Measurements from ENCODE around the gene MLLT11.
"Not testable (repeated sequence)": the region's sequence is repeated elsewhere in the genome, so short reads cannot be mapped to it uniquely, and the experiment has no call there.

MLLT11 gene

DNA sequence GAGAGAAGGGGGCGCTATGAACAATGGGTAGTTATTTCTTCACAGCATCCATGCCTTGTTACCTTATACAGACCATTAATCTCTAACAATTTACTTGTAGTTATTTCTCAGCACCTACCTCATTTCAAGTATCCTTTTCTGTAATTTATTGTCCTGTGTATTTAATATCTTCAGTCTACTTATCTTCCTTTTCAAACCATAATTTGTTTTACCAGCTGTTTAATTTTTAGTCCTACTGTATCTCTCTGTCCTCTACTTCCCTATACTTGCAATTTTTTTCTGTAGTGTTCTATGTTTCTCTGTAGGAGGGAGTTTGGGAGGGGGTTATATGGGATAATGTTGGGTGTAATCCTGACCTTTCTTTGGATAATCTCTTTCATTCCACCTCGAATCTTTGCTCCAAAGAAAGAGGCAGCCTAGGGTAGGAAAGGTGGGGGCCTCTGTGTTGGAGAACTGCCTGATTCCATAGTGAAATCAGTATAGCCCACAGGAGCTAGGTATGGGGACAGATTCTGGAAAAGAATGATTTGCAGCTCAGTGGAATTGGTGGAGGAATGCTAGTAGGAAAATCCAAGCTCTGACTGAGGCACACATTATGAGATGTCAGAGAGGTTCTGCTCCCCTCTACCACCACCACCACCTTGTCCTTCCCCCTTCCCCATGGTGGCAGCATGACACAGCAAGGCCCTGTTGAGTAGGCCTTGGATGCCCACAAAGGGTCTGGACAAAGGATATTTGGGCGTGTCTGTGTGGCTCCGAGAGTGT is 642 bp downstream of the MLLT11 start:
- Histone ChIP-seq H3K4me1 (ENCODE audit: control insufficient read depth, insufficient read depth, low read length) (peaks cover 7% of the 10 kb centered on the region), H3K4me3 (ENCODE audit: low read length) (peak overlapping the region; percentile 94), H3K36me3 (ENCODE audit: control insufficient read depth, insufficient read depth, low read length) (no peaks in the 10 kb centered on the region), H3K9ac (ENCODE audit: low read length) (no peak overlapping the region), H3K27ac (ENCODE audit: low read depth, low read length) (peak overlapping the region; percentile 41), H3K27me3 (ENCODE audit: control insufficient read depth, insufficient read depth, low read length) (no peaks in the 10 kb centered on the region)

- Histone ChIP-seq H3K27ac (ENCODE audit: low read depth, low read length) (no peak overlapping the region), H3K9ac (ENCODE audit: low read length) (no peak overlapping the region), H3K36me3 (ENCODE audit: control insufficient read depth, insufficient read depth, low read length) (no peaks in the 10 kb centered on the region), H3K27me3 (ENCODE audit: control insufficient read depth, insufficient read depth, low read length) (no peaks in the 10 kb centered on the region), H3K4me3 (ENCODE audit: low read length) (no peak overlapping the region), H3K4me1 (ENCODE audit: control insufficient read depth, insufficient read depth, low read length) (peaks cover 7% of the 10 kb centered on the region)
Measured at GRCh38 chr1:151061704-151062103, 1.5 kb downstream of the MLLT11 start.

GRCh38 chr1:151062741-151063371 is 2.7 kb downstream of the MLLT11 start:
- no peak overlapping the region for H3K9ac ChIP-seq (ENCODE audit: low read length)
- no peak overlapping the region for H3K4me3 ChIP-seq (ENCODE audit: low read length)
- no peaks in the 10 kb centered on the region for H3K36me3 ChIP-seq (ENCODE audit: control insufficient read depth, insufficient read depth, low read length)
- no peak overlapping the region for H3K27ac ChIP-seq (ENCODE audit: low read depth, low read length)
- H3K4me1 ChIP-seq (ENCODE audit: control insufficient read depth, insufficient read depth, low read length) = peaks cover 7% of the 10 kb centered on the region
- H3K27me3 ChIP-seq (ENCODE audit: control insufficient read depth, insufficient read depth, low read length) = no peaks in the 10 kb centered on the region

- no peaks in the 10 kb centered on the region for H3K4me1 ChIP-seq (ENCODE audit: control insufficient read depth, insufficient read depth, low read length)
- no peaks in the 10 kb centered on the region for H3K36me3 ChIP-seq (ENCODE audit: control insufficient read depth, insufficient read depth, low read length)
- H3K27me3 ChIP-seq (ENCODE audit: control insufficient read depth, insufficient read depth, low read length) = no peaks in the 10 kb centered on the region
- no peak overlapping the region for H3K4me3 ChIP-seq (ENCODE audit: low read length)
- H3K9ac ChIP-seq (ENCODE audit: low read length) = no peak overlapping the region
- H3K27ac ChIP-seq (ENCODE audit: low read depth, low read length) = no peak overlapping the region
Measured at GRCh38 chr1:151065089-151065645, 5.0 kb downstream of the MLLT11 start.

DNA sequence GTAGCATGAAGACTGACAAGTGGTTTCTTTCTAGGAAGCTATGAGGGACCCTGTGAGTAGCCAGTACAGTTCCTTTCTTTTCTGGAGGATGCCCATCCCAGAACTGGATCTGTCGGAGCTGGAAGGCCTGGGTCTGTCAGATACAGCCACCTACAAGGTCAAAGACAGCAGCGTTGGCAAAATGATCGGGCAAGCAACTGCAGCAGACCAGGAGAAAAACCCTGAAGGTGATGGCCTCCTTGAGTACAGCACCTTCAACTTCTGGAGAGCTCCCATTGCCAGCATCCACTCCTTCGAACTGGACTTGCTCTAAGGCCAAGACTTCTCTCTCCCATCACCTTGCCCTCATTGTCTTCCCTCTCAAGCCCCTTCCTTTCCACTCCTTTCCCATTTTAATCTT is 7.0 kb downstream of the MLLT11 start:
- Histone ChIP-seq H3K36me3 (ENCODE audit: control insufficient read depth, insufficient read depth, low read length) (no peaks in the 10 kb centered on the region), H3K27me3 (ENCODE audit: control insufficient read depth, insufficient read depth, low read length) (no peaks in the 10 kb centered on the region)

GRCh38 chr1:151069103-151069486 is 8.9 kb downstream of the MLLT11 start:
- Histone ChIP-seq H3K27ac (ENCODE audit: low read depth, low read length) (peak overlapping the region; percentile 100), H3K4me3 (ENCODE audit: low read length) (no peak overlapping the region), H3K9ac (ENCODE audit: low read length) (no peak overlapping the region), H3K4me1 (ENCODE audit: control insufficient read depth, insufficient read depth, low read length) (no peaks in the 10 kb centered on the region), H3K27me3 (ENCODE audit: control insufficient read depth, insufficient read depth, low read length) (no peaks in the 10 kb centered on the region), H3K36me3 (ENCODE audit: control insufficient read depth, insufficient read depth, low read length) (no peaks in the 10 kb centered on the region)

More for the DNA sequence above, 7.0 kb downstream of the MLLT11 start:
- H3K4me1 ChIP-seq (ENCODE audit: control insufficient read depth, insufficient read depth, low read length) = no peaks in the 10 kb centered on the region
- no peak overlapping the region for H3K9ac ChIP-seq (ENCODE audit: low read length)
- H3K4me3 ChIP-seq (ENCODE audit: low read length) = no peak overlapping the region
- no peak overlapping the region for H3K27ac ChIP-seq (ENCODE audit: low read depth, low read length)

DNA sequence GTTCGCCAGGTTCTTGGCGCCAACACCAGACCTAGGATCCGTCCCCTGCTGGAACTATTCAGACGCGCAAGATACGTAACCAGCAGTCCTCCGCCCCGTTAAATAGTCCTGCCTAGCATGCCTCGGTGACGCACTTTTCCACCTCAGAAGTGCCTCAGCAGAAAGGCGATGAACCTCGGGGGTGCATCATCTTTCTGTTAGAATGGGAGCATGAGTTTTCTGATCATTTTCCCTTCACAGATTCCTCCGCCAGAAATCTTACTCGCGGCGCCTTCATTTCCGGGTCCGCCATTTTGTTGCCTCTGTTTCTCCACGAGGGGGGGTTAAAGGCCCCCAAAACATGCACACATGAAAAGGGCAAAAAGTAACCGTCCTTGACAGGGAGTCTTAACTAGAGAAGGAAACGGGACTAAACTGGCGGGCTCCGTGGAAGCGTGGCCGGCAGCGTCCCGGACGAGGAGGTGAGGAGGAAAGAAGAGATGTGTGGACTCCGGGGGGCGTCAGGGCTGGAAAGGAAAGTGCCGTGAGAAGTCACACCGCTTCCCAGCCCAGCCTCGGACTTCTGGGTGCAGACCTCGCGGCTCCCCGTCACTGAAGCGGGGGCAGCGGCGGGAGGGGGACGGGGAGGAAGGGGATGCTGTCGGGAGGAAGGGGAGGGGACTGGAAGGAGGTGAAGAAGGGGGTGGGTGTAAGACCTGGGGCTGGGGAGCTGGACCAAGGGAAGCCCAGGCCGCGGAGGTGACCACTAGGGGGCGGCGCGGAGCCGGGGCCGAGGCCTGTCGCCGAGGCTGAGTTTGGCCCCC is 10.5 kb downstream of the MLLT11 start, which contains the start of gene GABPB2:
TSS of gene GABPB2 (plus strand) at position 288 of the 803 bp plus-strand sequence. CDS start 17,429 bp downstream, outside the sequence.
- no peaks in the 10 kb centered on the region for H3K36me3 ChIP-seq (ENCODE audit: control insufficient read depth, insufficient read depth, low read length)
- no peaks in the 10 kb centered on the region for H3K4me1 ChIP-seq (ENCODE audit: control insufficient read depth, insufficient read depth, low read length)
- peak within 1 kb of the TSS; percentile 100 for H3K27ac ChIP-seq (ENCODE audit: low read depth, low read length)
- H3K4me3 ChIP-seq (ENCODE audit: low read length) = peak within 1 kb of the TSS; percentile 97
- peak within 1 kb of the TSS; percentile 100 for H3K9ac ChIP-seq (ENCODE audit: low read length)
- H3K27me3 ChIP-seq (ENCODE audit: control insufficient read depth, insufficient read depth, low read length) = no peaks in the 10 kb centered on the region

GRCh38 chr1:151072224-151072623 is 12.0 kb downstream of the MLLT11 start:
- Histone ChIP-seq H3K4me3 (ENCODE audit: low read length) (no peak overlapping the region), H3K27ac (ENCODE audit: low read depth, low read length) (no peak overlapping the region), H3K36me3 (ENCODE audit: control insufficient read depth, insufficient read depth, low read length) (no peaks in the 10 kb centered on the region), H3K4me1 (ENCODE audit: control insufficient read depth, insufficient read depth, low read length) (no peaks in the 10 kb centered on the region), H3K27me3 (ENCODE audit: control insufficient read depth, insufficient read depth, low read length) (no peaks in the 10 kb centered on the region), H3K9ac (ENCODE audit: low read length) (no peak overlapping the region)

DNA sequence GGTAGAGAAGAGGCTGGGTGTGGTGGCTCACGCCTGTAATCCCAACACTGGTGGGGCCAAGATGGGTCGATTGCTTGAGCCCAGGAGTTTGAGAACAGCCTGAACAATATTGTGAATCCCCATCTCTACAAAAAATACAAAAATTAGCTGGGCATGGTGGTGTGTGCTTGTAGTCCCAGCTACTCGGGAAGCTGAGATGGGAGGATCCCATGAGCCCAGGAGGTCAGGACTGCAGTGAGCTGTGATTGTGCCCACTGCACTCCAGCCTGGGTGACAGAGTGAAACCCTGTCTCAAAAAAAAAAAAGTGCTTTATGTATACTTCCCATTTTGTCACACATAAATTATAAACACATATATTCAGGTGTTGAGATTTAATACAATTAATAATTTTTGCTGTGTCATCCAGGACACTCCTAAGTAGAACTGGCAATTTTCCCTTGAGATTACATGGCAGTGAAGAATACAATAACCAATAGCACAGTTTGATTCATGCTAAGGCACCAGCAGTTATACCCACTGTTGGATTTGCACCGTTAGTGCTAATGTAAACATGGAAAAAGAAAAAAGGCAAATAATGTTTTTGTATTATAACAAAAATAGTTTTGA is 25.9 kb downstream of the MLLT11 start:
- Histone ChIP-seq H3K27me3 (ENCODE audit: control insufficient read depth, insufficient read depth, low read length) (no peaks in the 10 kb centered on the region), H3K4me1 (ENCODE audit: control insufficient read depth, insufficient read depth, low read length) (no peaks in the 10 kb centered on the region), H3K27ac (ENCODE audit: low read depth, low read length) (no peak overlapping the region), H3K36me3 (ENCODE audit: control insufficient read depth, insufficient read depth, low read length) (no peaks in the 10 kb centered on the region), H3K9ac (ENCODE audit: low read length) (no peak overlapping the region), H3K4me3 (ENCODE audit: low read length) (no peak overlapping the region)

- H3K27me3 ChIP-seq (ENCODE audit: control insufficient read depth, insufficient read depth, low read length); H3K9ac ChIP-seq (ENCODE audit: low read length); H3K36me3 ChIP-seq (ENCODE audit: control insufficient read depth, insufficient read depth, low read length); H3K4me1 ChIP-seq (ENCODE audit: control insufficient read depth, insufficient read depth, low read length); H3K27ac ChIP-seq (ENCODE audit: low read depth, low read length); H3K4me3 ChIP-seq (ENCODE audit: low read length): not testable (repeated sequence)
Measured at GRCh38 chr1:151097426-151097825, 37.2 kb downstream of the MLLT11 start.

DNA sequence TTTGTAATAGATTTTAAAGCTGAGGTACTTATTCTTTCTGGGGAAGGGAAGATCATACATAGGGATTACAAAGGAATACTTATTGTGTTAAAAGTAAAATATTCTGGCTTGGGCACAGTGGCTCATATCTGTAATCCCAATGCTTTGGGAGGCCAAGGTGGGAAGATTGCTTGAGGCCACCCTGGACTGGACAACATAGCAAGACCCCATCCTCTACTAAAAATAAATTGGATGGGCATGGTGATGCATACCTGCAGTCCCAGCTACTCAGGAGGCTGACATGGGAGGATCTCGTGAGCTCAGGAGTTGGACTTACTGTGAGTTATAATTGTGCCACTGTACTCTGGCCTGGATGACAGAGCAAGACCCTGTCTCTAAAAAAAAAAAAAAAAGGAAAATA is 37.9 kb downstream of the MLLT11 start:
- Histone ChIP-seq H3K9ac (ENCODE audit: low read length) (no peak overlapping the region), H3K4me1 (ENCODE audit: control insufficient read depth, insufficient read depth, low read length) (no peaks in the 10 kb centered on the region), H3K27ac (ENCODE audit: low read depth, low read length) (no peak overlapping the region), H3K36me3 (ENCODE audit: control insufficient read depth, insufficient read depth, low read length) (no peaks in the 10 kb centered on the region), H3K4me3 (ENCODE audit: low read length) (no peak overlapping the region), H3K27me3 (ENCODE audit: control insufficient read depth, insufficient read depth, low read length) (no peaks in the 10 kb centered on the region)

GRCh38 chr1:151104630-151105029 is 44.4 kb downstream of the MLLT11 start:
- peaks cover 3% of the 10 kb centered on the region for H3K36me3 ChIP-seq (ENCODE audit: control insufficient read depth, insufficient read depth, low read length)
- H3K4me1 ChIP-seq (ENCODE audit: control insufficient read depth, insufficient read depth, low read length) = no peaks in the 10 kb centered on the region
- H3K27me3 ChIP-seq (ENCODE audit: control insufficient read depth, insufficient read depth, low read length) = no peaks in the 10 kb centered on the region
- H3K9ac ChIP-seq (ENCODE audit: low read length) = no peak overlapping the region
- no peak overlapping the region for H3K27ac ChIP-seq (ENCODE audit: low read depth, low read length)
- H3K4me3 ChIP-seq (ENCODE audit: low read length) = no peak overlapping the region
